GM19351 (cell line): Measurements from ENCODE around the gene DCAF4.

Experiments
- ATAC-seq: cut with Tn5 transposase; IDR thresholded peaks from one replicate; pipeline ENCODE4 v1.9.1; 2021; ENCODE audit warnings: mild to moderate bottlenecking, moderate library complexity; ENCODE audit not compliant: unreplicated experiment

Gene DCAF4

DNA sequence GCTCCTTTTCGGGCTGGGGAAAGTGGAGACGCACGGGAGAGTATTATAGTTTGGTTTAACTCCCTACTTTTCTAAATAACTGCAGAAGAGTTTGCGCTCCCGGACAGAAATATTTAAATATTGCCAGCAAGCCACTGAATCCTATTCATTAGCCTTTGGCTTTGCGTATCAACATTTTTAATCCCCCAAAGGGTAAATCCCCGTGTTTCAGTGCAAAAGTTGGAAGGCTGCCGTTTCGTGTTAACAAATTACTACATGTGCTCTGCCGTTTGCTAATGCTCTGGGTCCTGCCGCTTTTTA lies 32.0 kb upstream of the DCAF4 start:
- ATAC-seq = no peak

DNA sequence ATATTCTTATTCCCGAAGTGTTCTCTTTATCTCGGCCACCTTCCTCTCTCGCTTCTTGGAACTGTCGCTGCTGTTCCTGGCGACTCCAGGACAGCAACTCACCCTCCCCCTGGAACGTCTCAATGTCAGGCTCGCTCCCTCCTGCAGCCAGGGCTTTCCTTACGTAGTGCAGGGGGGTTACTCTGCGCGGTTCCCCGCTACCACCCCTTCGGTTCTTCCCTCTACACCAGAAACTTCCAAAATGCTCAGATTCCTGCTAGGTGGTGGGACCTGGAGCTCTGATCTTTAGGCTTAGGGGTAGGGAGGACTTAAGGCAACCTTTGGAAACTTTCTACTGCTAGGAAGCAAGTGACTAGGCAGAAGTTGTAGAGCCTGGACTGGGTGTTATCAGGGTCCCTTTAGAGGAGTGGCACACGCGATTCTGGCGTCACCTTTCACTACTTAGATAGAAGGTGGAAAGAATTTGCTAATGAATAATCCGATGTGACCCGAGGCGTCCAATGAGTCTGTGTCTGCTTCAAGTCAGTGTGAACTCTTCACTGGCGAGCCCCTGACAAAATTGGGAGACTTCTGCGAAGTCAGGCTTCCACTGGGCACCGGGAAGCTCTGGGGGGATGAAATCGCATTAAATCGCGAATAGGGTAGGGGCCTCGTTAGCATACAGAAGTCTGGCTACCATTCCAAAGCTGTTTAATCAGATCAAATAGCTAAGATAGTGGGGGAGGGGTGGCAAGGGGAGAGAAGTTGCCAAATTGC lies 31.5 kb upstream of the DCAF4 start:
- no peak for ATAC-seq

DNA sequence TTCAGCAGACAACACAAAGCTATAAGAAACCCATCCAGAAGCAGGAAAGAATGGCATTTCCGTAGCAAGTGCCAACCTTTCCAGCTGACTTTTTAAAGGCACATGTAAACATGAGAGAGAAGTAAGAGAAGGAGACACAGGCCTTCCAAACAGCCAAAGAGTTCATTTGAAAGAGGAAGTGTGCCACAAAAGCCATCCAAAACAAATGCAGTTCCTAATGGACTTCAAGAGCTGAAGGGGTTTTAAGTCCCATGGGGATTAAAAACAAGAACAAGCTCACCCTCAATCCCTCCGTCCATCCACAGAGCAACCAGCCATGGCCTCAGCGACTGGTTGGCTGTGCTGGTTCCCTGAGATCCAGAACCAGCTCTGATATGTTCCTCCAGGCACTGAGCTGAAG lies 27.8 kb upstream of the DCAF4 start:
- ATAC-seq = no peak

DNA sequence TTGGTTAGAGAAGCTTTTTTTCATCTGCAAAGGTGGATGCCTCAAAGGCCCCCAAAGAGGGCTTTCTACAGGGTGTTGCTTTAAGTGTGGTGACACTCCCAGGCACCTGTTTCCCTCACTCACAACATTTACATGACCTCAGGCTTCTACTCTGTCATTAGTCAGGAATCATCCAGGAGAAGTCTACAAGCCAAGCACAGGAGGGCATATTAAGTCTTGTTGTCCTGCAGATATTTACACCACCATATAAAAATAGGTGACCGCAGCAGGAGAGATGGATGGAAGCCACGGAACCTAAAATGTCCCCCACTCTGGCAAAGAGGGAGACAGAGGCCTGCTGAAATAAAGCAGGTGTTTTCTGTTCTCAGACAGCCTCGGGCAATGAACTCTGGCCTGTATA lies 24.9 kb upstream of the DCAF4 start:
- ATAC-seq = no peak

DNA sequence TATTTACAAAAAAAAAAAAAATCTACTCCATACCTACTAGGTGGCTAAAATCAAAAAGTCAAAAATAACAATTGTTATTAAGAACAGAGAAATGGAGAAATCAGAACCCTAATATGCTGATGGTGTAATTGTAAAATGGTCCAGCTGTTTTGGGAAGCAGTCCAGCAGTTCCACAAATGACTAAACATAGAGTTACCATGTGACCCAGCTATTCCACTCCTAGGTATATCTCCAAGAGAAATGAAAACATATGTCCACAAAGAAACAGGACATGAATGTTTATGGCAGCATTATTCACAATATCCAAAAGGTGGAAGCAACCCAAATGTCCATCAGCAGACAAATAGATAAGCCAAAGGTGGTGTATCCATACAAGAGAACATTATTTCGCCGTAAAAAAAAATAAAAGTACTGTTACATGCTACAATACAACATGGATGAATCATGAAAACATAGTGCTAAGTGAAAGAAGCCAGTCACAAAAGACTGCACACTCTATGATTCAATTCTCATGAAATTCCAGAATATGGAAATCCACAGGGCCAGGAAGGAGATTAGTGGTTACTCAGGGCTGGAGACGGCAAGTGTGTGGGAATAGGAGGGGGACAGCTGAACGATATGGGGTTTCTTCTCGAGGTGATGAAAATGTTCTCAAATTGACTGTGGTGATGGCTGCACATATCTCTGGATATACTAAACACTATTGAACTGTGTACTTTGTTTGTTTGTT lies 23.3 kb upstream of the DCAF4 start:
- no peak for ATAC-seq

DNA sequence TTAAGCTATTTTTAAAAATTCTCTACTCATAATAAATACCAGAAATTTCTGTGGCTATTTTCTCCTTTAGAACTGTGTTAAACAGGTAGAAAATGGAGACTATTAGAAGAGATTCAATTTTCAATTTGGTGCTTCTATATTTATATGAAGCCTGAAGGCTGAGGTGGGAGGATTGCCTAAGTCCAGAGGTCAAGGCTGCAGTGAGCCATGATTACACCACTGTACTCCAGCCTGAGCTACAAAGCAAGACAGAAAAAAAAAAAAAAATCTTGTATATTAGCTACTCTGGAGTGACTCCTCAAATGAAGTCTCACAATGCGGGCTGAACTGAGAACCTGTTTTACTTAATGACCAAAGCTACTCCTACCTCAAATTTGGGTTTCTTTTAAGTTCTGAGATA lies 22.5 kb upstream of the DCAF4 start:
- no peak for ATAC-seq

DNA sequence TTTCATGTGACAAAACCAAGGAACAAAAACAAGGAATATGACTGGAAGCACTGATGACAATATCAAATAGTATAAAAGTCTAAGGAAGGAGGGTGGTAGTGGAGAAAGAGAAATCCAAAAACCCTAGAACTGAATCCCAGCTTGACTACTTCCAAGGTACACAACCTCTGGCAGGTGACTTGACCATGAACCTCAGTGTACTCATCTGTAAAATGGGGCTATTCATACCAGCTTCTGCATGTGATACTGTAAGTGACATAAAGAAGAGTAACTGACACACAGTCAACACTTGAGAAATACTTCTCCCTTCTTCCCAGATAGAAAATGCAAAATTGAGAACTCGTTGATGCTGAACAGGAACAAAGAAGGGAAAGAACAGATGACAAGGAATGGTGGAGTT lies 22.0 kb upstream of the DCAF4 start:
- no peak for ATAC-seq

DNA sequence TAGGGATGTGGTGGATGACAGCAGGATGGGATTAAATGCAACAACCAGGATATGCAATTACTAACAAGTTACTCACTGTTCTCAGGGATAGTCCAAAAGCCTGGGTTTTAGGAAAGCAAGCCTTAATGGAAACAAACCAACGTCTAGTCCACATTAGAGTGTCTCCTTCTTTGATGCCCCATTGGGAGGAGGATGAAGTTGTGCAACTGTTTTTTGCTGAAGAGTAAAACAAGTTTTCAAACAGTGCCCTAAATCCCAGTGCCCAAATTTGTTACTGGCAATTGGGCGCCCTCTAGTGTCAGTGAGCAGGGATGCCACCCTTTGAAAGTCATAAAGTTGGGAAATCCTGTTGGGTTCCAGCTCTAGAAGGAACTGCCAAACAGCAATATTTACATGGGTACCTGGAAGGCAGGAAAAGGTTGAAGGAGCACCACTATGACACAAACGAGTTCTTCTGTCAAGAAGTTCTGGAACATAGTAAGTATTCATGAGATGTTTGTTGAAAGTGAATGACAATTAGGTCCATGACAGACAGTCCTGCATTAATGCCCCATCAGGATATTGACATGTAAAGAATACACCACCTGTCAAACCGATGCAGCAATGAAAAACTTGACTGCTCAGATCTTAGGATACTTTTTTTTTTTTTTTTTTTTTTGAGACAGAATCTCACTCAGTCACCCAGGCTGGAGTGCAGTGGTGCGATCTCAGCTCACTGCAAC lies 21.3 kb upstream of the DCAF4 start:
- no peak for ATAC-seq

DNA sequence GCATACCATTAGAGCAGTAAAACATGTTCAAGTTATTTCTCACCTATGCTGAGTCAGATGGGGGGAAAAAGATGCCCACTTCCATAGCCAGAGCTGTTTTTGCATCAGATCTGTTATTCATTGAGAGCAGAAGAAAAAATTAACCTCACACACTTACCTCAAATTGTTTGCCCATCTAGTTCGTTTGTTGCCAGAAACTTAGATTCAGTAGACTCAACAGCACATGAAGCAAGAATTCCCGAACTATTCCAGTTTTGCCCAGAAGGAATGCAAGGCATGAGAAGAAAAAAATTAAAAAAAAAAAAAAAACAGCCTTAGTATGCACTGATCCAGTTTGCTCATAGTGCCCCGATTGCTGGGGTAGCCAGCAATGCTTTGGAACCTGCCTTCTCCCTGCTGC lies 19.9 kb upstream of the DCAF4 start:
- no peak for ATAC-seq

DNA sequence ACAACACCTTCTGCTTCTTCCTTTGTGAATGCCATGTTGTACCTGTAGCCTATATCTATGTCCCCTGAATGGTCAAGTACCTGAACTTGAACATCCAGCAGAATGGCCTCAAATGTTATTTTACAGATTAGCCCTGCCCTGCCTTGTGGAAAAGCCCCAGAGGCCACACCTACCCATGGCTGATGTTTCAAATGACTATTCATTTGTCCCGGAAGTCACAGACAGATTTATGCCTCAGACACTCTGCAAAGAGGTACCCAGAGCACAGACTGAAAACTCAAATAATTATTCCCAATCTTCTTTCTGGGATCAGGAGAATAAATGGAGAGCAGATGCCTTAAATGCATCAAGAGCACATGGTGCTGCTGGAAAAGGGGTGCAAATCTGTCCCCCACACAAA lies 19.4 kb upstream of the DCAF4 start:
- ATAC-seq = no peak

DNA sequence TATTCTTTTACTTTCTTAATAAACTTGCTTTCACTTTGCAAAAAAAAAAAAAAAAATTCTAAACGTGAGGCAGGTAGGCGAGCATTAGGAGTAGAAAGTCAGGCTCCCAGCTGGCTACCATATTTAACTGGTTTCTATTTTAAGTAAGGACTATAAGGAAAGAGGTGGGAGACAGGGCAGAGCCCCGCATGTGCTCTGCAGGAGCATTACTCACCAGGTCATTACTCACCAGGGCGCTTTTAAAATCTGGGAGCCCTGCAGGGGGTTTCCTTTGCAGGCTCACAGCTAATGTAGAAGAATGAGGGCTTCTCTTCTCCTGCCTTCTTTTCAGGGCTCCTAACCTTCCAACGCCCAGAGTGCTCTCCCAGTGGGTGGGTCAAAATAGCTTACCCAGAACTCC lies 18.4 kb upstream of the DCAF4 start:
- no peak for ATAC-seq

DNA sequence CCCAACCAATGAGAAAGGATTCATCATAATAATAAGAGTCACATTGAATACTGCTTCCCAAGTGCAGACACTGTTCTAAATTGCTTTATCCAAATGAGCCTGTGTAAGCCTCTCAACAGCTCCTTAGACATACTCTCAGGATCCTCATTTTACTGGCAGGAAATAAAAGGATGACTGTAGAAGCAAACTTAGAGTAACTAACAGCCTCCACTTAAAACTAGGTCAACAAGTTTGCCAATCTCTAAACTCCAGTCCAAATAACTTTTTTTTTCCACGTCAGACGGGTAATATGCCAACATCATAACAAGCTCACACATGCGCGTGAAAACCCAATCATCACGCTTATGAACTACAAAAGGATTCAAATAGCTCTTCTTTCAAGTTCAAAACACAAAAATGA lies 17.1 kb upstream of the DCAF4 start:
- ATAC-seq = no peak

DNA sequence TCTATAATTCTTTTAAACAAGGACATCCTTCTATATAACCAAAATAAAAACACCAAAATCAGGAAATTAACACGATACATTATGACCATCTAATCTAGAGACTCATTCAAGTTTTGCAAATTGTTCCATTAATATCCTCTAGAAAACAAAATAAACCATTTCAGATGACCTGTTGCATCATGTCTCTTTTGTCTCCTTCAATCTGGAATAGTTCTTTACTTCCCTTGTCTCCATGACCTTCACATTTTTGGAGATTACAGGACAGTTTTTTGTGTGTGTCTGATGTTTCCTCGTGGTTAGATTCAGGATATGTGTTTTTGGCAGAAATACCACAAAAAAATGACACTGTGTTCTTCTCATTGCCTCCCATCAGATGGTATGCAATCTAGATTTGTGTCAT lies 12.5 kb upstream of the DCAF4 start:
- ATAC-seq = no peak

DNA sequence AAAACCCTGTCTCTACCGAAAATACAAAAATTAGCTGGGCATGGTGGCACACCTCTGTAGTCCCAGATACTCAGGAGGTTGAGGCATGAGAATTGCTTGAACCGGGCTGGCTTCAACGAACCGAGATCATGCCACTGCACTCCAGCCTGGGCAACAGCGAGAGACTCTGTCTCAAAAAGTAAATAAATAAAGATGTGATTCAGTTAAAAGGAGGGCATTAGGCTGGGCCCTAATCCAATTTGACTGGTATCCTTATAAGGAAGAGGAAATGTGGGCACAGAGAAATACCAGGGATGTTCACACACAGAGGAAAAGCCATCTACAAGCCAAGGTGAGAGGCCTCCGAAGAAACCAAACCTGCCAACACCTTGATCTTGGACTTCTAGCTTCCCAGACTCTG lies 10.1 kb upstream of the DCAF4 start:
- no peak for ATAC-seq

DNA sequence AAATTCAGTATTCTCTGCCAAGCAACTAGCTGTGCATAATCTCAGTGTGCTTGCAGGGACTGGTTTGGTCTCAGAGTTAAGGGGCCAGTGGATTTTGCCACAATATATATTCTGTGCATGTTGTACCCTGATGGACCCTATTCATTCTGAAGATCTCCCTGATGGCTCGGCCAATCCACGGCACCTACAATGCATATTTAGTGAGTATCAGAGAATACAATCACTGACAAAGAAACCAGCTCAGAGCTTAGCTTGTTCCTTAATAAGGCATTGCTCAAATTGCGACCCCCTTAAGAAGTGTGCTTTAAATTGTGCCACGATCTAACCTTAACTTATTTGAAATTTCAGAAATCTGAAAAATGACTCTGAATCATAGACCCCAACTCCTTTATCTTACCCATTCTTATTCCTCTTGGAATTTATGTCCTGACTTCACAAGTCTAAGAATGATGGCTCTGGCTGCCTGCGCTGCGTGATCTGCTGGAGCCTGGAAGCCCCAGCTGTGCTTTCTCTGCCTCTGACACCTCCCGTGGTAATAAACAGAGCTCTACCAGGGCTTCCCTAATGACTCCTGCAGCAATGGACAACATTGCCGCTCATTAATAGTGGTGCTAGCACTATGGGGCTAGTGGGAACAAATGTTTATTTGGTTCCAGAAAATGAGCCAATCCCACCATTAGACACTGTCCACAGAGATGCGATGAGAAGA lies 9.0 kb upstream of the DCAF4 start:
- no peak for ATAC-seq

DNA sequence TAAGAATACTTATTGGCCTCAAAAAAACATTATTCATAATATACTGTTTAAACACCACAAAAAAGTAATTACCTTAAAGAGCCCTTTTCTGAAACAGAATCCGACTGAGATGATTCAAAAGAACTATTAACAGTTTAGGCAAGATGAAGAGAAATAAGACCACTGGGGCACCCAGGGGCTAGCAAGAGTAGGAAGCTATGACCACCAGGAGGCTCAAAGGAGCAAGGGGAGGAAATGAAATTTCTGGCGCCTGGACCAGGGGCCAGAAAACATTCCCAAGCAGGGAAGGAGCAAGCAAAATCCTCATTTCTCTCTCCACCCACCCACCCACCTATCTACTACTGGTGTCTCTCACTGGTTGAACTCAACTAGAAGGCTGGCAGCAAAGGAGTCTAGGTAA lies 6.3 kb upstream of the DCAF4 start:
- no peak for ATAC-seq

DNA sequence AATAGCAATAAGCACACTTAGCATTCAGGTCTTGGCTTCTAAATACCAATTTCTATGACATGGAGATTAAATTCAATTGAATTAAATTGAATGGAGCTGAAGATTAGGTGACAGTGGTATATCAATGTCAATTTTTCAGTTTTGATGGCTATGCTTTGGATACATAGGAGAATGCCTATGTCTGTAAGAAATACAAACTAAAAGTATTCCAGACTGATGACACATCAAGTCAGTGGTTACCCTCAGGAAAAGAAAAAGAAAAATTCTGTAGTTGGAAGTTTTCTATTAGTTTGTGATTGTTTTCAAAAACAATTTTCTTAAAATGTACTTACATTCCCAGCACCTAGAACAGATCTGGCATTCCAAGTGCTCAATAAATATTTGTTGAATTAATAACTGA lies 4.9 kb upstream of the DCAF4 start:
- ATAC-seq = no peak

DNA sequence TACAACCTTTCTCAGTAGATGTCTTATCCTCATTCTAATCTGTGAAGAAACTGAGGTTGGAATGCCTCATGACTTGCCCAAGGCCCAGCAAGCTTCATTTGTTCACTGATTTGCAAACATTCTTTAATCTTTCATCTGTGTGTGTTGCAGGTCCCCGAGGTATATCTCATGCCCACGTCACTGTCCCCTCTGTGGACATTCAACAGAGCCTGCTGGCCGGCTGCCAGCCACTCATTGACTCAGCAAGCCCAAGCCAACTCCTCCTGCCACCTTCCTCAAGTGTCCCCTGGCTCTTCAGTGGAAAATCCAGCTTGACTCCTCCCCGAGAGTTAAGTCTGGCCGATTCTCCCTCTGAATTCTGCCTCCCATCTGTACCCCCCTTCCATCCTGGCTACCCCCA lies 1.9 kb upstream of the DCAF4 start:
- no peak for ATAC-seq

DNA sequence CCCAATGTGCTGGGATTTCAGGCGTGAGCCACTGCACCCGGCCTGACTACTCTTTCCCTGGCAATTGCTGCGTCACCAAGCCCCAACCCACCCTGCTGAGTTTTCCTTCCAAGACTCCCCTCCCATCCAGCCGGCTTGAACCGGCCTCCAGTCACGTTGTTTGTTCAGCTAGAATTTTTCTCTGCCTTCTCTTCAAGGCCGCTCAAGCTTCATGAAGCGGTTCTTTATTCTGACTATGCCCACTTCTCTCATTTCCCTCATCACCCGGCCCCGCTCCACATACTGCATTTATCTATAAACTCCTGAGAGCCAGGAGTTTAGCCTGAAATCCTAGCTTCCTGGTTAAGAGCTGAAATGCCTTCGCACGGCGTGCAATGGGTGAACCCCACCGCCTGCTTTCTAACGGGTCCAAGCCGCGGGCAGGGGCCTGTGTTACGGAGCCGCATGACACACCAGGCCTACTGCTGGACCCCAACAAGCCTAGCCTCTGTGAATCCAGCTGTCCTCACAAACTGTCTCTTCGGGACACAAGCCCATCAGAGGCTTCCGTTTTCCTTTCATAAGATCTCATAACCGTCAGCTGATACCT lies 999 bp upstream of the DCAF4 start:
- ATAC-seq = no peak

DNA sequence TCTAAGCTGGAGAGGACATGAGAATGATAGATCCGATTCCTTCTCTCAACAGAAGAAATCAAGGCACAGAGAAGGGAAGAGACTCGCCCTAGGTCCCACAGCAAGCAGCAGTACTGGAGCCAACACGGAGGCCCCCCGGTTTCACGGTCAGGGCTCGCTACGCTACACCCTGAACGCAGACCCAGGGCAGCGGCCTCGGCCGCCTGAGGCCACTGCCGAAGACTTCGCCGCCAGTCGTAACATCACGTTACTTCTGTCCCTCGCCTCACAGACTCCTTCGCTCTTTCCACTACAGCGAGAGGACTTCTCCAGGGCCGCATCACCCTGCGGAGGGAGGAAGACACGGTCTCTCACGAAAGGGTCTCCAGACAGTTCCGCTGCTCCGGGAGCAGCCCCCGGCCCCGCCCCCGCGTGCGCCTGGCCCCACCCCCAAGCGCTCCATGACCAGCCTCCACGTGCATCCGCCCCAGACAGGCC lies 411 bp upstream of the DCAF4 start:
- ATAC-seq = peak; percentile 16

DNA sequence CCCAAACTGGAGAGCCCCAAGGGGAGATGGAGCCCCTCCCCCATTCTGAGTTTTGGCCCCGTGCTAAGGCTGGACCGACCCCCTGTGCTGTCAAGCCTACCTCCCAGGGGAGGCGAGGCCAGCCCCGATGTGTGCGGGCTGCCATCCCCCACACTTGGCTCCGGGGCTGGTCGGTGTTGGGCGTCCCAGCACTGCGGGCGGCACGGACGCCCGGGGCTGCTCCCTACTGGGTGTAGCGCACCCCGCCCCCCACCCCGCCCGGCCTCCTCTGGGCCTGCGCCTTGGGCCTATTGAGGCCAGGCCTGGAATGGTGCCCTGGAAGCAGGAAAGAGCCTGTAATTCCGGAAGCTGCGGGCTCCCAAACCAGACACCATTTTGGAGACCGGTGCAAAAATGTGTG lies 2.6 kb downstream of the DCAF4 start:
- no peak for ATAC-seq
